HG03139 (cell line): Measurements from ENCODE around the gene TANK.

Experiments used
- ATAC-seq: cut with Tn5 transposase; IDR thresholded peaks from one replicate; pipeline ENCODE4 v1.9.1; 2021; ENCODE audit not compliant: unreplicated experiment

Gene TANK

GRCh38 chr2:161223139-161223732 lies 63.0 kb downstream of the TANK start:
- no peak for ATAC-seq

DNA sequence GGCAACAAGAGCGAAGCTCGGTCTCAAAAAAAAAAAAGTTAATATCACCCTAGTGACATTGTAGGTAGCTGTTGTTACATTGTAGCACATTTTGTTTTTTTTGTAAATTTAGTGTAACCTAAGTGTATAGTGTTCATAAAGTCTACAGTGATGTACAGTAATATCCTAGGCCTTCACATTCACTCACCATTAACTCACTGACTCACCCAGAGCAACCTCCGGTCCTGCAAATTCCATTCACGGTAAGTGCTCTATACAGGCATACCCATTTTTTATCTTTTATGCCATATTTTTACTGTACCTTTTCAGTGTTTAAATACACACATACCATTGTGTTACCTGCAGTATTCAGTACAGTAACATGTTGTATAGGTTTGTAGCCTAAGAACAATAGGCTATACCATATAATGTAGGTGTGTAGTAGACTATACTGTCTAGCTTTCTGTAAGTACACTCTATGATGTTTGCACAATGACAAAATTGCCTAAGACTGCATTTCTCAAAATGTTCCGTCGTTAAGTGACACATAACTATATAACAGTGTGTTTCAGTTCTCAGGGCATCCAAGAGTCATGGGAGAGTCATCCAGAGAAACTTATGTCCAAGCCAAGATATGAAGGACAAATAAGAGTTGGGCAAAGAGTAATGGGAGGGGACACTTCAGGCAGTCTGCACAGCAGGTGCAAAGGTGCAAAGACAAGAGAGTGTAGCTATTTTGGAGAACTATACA lies 68.4 kb downstream of the TANK start:
- no peak for ATAC-seq

DNA sequence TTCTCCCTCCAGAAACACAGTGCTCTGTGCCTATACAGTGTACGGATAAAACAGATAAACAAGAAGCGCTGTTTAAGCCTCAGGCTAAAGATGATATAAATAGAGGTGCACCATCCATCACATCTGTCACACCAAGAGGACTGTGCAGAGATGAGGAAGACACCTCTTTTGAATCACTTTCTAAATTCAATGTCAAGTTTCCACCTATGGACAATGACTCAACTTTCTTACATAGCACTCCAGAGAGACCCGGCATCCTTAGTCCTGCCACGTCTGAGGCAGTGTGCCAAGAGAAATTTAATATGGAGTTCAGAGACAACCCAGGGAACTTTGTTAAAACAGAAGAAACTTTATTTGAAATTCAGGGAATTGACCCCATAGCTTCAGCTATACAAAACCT lies 70.7 kb downstream of the TANK start:
- ATAC-seq: no peak

- no peak for ATAC-seq
Measured at GRCh38 chr2:161232571-161232970, 72.3 kb downstream of the TANK start.

GRCh38 chr2:161233858-161234431 lies 73.7 kb downstream of the TANK start:
- ATAC-seq: no peak

DNA sequence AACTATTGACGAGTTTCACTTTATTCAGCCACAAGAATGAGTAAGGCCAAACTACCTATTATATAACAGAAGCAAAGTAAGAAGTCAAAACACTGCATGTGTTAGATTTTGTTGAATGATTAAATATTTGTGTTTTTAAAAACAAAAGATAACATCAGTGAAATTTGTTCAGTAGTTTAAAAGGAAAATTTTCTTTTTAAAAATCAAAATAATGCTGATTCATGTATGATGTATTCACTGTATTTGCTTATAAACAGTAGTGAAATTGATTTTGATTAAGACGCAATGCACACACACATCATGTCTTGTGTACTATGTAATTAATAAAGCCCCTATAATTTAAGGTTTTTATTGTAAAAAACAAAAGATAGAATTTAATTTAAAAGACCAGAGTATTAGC lies 74.4 kb downstream of the TANK start:
- ATAC-seq: no peak

- peak; percentile 47 for ATAC-seq
Measured at GRCh38 chr2:161237392-161238264, 77.4 kb downstream of the TANK start.

DNA sequence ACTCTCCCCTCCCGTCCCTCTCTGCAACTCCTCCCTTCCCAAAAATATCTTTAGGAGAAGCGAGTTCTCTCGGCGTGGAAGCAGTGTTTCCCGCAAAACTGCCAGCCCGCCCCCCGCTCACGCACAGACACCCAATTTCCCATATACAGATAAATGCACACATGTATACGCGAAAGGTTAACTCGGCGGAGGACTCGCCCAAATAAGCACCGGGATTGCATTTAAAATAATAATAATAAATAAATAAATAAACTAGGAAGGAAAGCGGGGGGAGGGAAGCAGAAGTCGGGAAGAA lies 78.0 kb downstream of the TANK start:
- ATAC-seq: no peak

- peak; percentile 36 for ATAC-seq
Measured at GRCh38 chr2:161238560-161239325, 78.5 kb downstream of the TANK start.

GRCh38 chr2:161239326-161240109 lies 79.3 kb downstream of the TANK start:
- ATAC-seq: no peak

- no peak for ATAC-seq
Measured at GRCh38 chr2:161241894-161242293, 81.7 kb downstream of the TANK start.

GRCh38 chr2:161243312-161243711 lies 83.1 kb downstream of the TANK start:
- ATAC-seq: no peak

DNA sequence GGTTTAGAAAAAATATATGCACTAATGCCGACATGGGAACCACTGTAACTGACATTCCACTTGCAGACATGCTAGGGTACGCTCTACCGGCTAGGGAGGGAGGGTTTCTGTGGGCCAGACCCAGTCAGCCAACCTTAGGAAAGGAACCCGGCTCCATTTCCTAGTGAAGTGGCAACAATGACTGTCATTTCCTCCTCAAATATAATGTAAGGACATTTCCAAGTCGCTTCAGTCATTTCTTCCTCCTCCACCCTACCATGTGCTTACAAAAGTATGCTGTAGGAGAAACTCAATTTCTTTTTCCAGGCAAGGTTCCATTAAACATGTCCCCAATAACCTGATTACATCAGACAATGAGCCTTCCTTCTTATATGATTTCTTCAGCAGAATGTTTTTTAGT lies 83.7 kb downstream of the TANK start:
- no peak for ATAC-seq

DNA sequence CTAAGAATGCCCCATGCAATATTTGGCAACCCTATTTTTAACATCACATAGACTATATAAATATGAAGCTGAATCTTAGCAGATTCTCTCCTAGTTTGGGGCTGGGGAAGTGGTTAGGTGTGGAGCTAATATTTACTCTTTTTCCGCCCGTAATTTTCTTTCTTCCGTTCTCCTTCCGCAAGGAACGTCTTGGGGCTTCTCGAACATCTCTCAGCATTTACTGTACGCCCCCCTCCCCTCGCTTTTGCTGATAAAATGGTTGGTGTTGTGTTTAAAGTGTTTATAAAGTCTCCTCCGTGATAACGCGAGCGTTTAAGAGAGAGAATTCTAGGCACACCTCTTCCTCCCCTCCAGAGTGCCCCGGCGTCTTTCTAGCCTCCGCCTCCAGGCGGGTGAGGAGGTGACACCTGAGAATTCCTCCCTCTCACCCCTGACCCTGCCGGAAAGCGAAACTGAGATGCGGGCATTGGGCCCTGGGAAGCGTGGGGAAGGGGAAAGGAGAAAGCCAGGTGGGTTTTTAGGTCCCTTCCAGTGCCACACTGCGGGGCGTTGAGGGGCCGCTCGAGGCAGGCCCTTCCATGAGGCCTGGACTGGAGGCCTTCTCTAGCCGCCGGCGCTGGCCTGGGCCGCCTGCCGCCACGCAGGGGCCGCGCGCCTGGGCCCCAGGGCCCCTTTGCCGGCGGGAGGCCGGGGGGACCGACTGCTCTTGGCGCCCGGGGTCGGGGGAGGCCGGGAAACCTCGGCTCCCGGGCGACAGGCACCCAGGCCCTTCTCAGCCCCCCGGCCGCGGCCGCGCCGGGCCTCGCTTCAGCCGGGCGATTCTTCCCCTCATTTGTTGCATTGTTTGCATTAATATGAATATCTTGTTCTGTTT lies 84.4 kb downstream of the TANK start:
- peak; percentile 85 for ATAC-seq

DNA sequence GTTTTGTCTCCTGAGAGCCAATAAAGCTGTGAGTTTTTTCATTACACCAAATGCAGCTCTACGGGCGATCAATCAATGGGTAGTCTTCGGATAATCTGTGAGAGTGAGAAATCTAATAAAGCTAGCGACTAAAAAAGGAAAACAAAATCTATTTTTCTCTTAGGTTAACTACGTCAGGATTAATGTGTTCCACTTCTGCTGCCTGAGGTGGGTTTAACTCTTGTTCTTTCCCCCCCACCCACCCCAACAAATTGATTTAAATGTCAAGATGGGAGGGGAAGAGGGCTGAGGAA lies 85.0 kb downstream of the TANK start:
- ATAC-seq: no peak

DNA sequence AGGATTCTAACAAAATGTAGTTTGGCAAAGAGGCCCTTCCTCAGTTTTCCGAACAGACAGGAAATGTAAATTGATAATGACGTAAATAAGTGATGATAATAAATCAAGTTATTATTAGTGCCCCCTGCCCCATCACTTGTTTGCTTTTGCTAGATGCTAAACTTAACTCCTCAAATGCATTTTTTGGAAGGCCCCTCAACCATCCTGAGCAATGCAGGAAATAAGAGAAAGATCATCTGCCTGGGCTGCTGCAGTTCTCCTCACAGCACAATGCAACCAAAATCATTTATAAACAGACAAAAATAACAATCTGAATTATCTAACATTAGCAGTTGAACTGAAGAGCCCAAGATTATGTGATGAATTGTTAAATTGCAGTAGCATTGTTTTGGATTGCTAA lies 85.4 kb downstream of the TANK start:
- no peak for ATAC-seq

DNA sequence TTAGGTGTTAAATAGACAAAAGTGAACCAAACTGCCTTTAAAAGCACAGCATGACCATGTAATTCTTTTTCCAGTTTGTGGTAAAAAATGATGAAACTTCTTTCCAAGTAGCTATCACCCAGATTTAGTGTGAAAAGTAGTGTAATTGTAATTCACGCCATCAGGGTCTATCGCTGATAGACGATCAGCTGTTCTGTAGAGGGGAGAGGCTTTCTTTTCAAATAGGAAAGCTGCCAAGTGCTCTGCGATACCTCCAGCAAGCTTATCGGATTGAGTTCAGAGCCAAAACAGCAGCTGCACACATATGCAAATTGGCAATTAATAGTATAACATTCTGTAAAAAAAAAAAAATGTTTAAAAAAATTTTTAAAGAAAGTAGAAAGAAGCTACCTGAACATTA lies 86.1 kb downstream of the TANK start:
- ATAC-seq: no peak

DNA sequence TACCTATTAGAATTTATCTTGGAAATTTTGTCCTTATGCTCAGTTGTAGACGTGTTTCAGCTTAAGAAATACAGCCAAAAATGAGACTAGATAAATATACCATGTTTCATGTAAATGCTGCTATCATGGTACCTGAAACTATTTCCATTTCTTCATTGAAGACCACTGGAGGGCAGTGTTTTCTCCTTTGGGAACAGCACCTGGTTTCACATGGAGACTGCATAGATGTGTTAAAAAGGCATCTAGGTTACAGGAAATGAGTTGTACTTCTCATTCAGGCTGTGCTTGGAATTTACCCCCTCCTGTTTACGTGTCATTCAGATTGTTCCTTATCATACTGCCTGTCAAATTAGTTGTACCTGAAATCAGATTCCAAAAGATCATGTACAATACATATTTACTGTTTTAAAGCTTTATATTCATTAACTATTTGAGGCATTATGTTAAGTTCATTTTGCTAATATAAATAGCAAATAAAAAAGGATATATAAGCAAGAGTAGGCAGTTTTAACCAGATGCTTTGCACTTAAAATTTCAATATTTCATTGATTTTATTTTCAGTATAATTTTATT lies 90.7 kb downstream of the TANK start:
- ATAC-seq: peak; percentile 52
